H9 (cell line): Measurements from ENCODE around the gene NAA25. TPM values are rescaled to one million over a fixed set of nuclear protein-coding genes. Genes with fewer than 3 reads are reported as not detected.

Experiments used
- DNase-seq: peaks from one replicate; pipeline ENCODE4 v3.0.0-alpha.2; 2017
- H2AFZ ChIP-seq: one replicate; pipeline ENCODE4 v1.6.1; 2013; ENCODE audit warnings: mild to moderate bottlenecking, low read length, control low read depth, moderate library complexity
- H2AK5ac ChIP-seq: 2 replicates; pipeline ENCODE4 v1.6.1; 2013; ENCODE audit warnings: low read length, control low read depth, mixed read lengths; ENCODE audit not compliant: insufficient read length
- H2BK120ac ChIP-seq: one replicate; pipeline ENCODE4 v1.6.1; 2013; ENCODE audit warnings: low read depth, mild to moderate bottlenecking, low read length, control low read depth, inconsistent platforms; ENCODE audit not compliant: poor library complexity, severe bottlenecking
- H2BK12ac ChIP-seq: 2 replicates; pipeline ENCODE4 v1.6.1; 2013; ENCODE audit warnings: low read length, control low read depth, mixed read lengths, low read depth; ENCODE audit not compliant: insufficient read length
- H2BK15ac ChIP-seq: 2 replicates; pipeline ENCODE4 v1.6.1; 2013; ENCODE audit warnings: low read depth, low read length, control low read depth
- H2BK20ac ChIP-seq: one replicate; pipeline ENCODE4 v1.6.1; 2013; ENCODE audit warnings: low read depth, mild to moderate bottlenecking, low read length, control low read depth, inconsistent platforms; ENCODE audit not compliant: poor library complexity, severe bottlenecking
- H2BK5ac ChIP-seq: 2 replicates; pipeline ENCODE4 v1.6.1; 2013; ENCODE audit warnings: low read length, control low read depth, mixed read lengths; ENCODE audit not compliant: insufficient read length
- H3K14ac ChIP-seq: 2 replicates; pipeline ENCODE4 v1.6.1; 2013; ENCODE audit warnings: low read length, control low read depth; ENCODE audit not compliant: insufficient read depth
- H3K18ac ChIP-seq: 2 replicates; pipeline ENCODE4 v1.6.1; 2013; ENCODE audit warnings: low read depth, mild to moderate bottlenecking, mixed read lengths, low read length, control low read depth; ENCODE audit not compliant: insufficient read length
- H3K23ac ChIP-seq: 2 replicates; pipeline ENCODE4 v1.6.1; 2013; ENCODE audit warnings: low read length, control low read depth, mixed read lengths, low read depth; ENCODE audit not compliant: insufficient read length
- H3K23me2 ChIP-seq: 2 replicates; pipeline ENCODE4 v1.6.1; 2013; ENCODE audit warnings: low read depth, mild to moderate bottlenecking, mixed read lengths, low read length, control low read depth; ENCODE audit not compliant: insufficient read length, poor library complexity, severe bottlenecking
- H3K27ac ChIP-seq: 2 replicates; pipeline ENCODE4 v1.5.1; 2013; ENCODE audit warnings: low read length, control low read depth, mixed read lengths, low read depth; ENCODE audit not compliant: insufficient read length
- H3K27me3 ChIP-seq: 2 replicates; pipeline ENCODE4 v1.6.1; 2013; ENCODE audit warnings: low read length, control low read depth, inconsistent platforms; ENCODE audit not compliant: insufficient read depth
- H3K4ac ChIP-seq: 2 replicates; pipeline ENCODE4 v1.6.1; 2013; ENCODE audit warnings: low read depth, mild to moderate bottlenecking, control low read depth, inconsistent platforms, low read length, moderate library complexity
- H3K4me1 ChIP-seq: 2 replicates; pipeline ENCODE4 v1.6.1; 2013; ENCODE audit warnings: low read length, control low read depth, inconsistent platforms; ENCODE audit not compliant: insufficient read depth
- H3K4me2 ChIP-seq: 2 replicates; pipeline ENCODE4 v1.6.1; 2013; ENCODE audit warnings: low read length, control low read depth, mixed read lengths; ENCODE audit not compliant: insufficient read length, insufficient read depth
- H3K56ac ChIP-seq: 2 replicates; pipeline ENCODE4 v1.6.1; 2013; ENCODE audit warnings: low read depth, mild to moderate bottlenecking, mixed read lengths, low read length, control low read depth; ENCODE audit not compliant: insufficient read length
- H3K79me1 ChIP-seq: 2 replicates; pipeline ENCODE4 v1.6.1; 2013; ENCODE audit warnings: low read depth, mild to moderate bottlenecking, moderate library complexity, low read length, control low read depth, inconsistent platforms; ENCODE audit not compliant: insufficient read depth, poor library complexity, severe bottlenecking
- H3K79me2 ChIP-seq: 2 replicates; pipeline ENCODE4 v1.6.1; 2013; ENCODE audit warnings: low read length, control low read depth, inconsistent platforms; ENCODE audit not compliant: insufficient read depth
- H3K9ac ChIP-seq: 2 replicates; pipeline ENCODE4 v1.6.1; 2013; ENCODE audit warnings: low read length, control low read depth, mixed read lengths; ENCODE audit not compliant: insufficient read length; ENCODE audit errors: extremely low read depth
- H3K9me3 ChIP-seq: one replicate; pipeline ENCODE4 v1.6.1; 2013; ENCODE audit warnings: low read depth, low read length, inconsistent platforms; ENCODE audit not compliant: control insufficient read depth
- H3T11ph ChIP-seq: one replicate; pipeline ENCODE4 v1.6.1; 2013; ENCODE audit warnings: mild to moderate bottlenecking, low read length, control low read depth, inconsistent platforms
- H4K20me1 ChIP-seq: one replicate; pipeline ENCODE4 v1.6.1; 2013; ENCODE audit not compliant: control insufficient read depth, insufficient read length, insufficient read depth
- H4K5ac ChIP-seq: 2 replicates; pipeline ENCODE4 v1.6.1; 2013; ENCODE audit warnings: low read depth, mild to moderate bottlenecking, mixed read lengths, low read length, control low read depth; ENCODE audit not compliant: insufficient read length
- H4K8ac ChIP-seq: replicated peaks from 2 replicates; pipeline ENCODE4 v1.6.1; 2013; ENCODE audit warnings: low read length, control low read depth, mixed read lengths, low read depth; ENCODE audit not compliant: insufficient read length
- H4K91ac ChIP-seq: 2 replicates; pipeline ENCODE4 v1.6.1; 2013; ENCODE audit warnings: low read depth, mild to moderate bottlenecking, moderate library complexity, mixed read lengths, low read length, control low read depth; ENCODE audit not compliant: insufficient read length
- H3K27ac Mint-ChIP-seq, 3 experiments: 2 replicates in 2 of 3; 3 replicates in 1 of 3; pipeline ENCODE4 v1.8.0; 2020 to 2021; ENCODE audit warnings: mixed read lengths in 3 of 3, mild to moderate bottlenecking in 1 of 3, moderate library complexity in 1 of 3
- H3K27me3 Mint-ChIP-seq: 2 replicates; pipeline ENCODE4 v1.8.0; 2021; ENCODE audit warnings: low read depth, mild to moderate bottlenecking, moderate library complexity, mixed read lengths
- H3K36me3 Mint-ChIP-seq, 3 experiments: 2 replicates in 2 of 3; 3 replicates in 1 of 3; pipeline ENCODE4 v1.8.0; 2020 to 2021; ENCODE audit warnings: low read depth in 3 of 3, mixed read lengths in 3 of 3; ENCODE audit not compliant: insufficient read depth in 1 of 3
- H3K4me1 Mint-ChIP-seq, 2 experiments: 2 replicates each; pipeline ENCODE4 v1.8.0; 2020; ENCODE audit warnings: mixed read lengths in 2 of 2
- H3K4me3 Mint-ChIP-seq, 2 experiments: 2 replicates in 1 of 2; 3 replicates in 1 of 2; pipeline ENCODE4 v1.8.0; 2020 to 2021; ENCODE audit warnings: mild to moderate bottlenecking in 2 of 2, mixed read lengths in 2 of 2, moderate library complexity in 1 of 2
- H3K9me3 Mint-ChIP-seq, 2 experiments: 2 replicates in 1 of 2; 3 replicates in 1 of 2; pipeline ENCODE4 v1.8.0; 2020; ENCODE audit warnings: mild to moderate bottlenecking in 2 of 2, mixed read lengths in 2 of 2, moderate library complexity in 1 of 2
- WGBS: extraction: QIAGEN DNeasy Blood & Tissue Kit; methylation state at CpG from one replicate; pipeline ENCODE4 v1.1.7; 2013; ENCODE audit warnings: missing lambda C conversion rate, low lambda C conversion rate, mixed read lengths; ENCODE audit not compliant: insufficient read length; ENCODE audit errors: extremely low coverage; 5-methylcytosine and 5-hydroxymethylcytosine counted together
- total RNA-seq: library from RNA; stranded (reverse); gene quantifications from 2 replicates; pipeline ENCODE4 v1.2.1, GENCODE V29; 2021
- TF ChIP-seq, protein P1 (sequence below): fragments of 200-600 bp; sonication (generic); conservative IDR thresholded peaks from 3 replicates; pipeline ENCODE4 v1.8.0; 2021; ENCODE audit warnings: antibody characterized with exemption, mild to moderate bottlenecking

The NAA25 gene
- total RNA-seq, 1 experiment from 2014 or later, result 57.1 TPM

DNA sequence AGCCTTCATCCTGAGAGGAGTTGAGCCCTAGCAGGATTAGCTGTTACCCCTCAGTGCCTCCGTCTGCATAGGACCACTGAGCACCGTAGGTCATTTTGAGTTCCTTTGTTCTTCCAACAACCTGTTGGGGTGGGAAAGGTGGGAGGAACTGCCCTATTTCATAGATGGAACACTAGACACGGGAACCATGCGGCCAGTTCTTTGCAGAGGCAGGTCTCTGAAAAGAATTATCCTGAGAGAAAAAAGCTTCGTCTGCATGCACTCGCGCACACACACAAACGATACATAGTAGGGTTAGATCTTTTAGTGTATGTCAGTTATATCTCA lies 45.3 kb upstream of the NAA25 start:
- no peaks in the 10 kb centered on the region for H3K27me3 Mint-ChIP-seq
- Histone ChIP-seq H3K23ac (no peak overlapping the region), H3K4ac (no peak overlapping the region), H3K4me2 (no peak overlapping the region), H2AFZ (no peak overlapping the region), H3K9me3 (no peaks in the 10 kb centered on the region), H4K5ac (no peak overlapping the region), H3K79me1 (no peaks in the 10 kb centered on the region), H3K14ac (no peak overlapping the region), H3K27ac (no peak overlapping the region), H4K8ac (no peak overlapping the region), H3K56ac (no peak overlapping the region), H3T11ph (no peak overlapping the region), H3K9ac (no peak overlapping the region), H2BK20ac (no peak overlapping the region), H3K79me2 (no peaks in the 10 kb centered on the region), H2AK5ac (no peak overlapping the region), H4K20me1 (no peaks in the 10 kb centered on the region), H2BK5ac (no peak overlapping the region), H3K23me2 (no peaks in the 10 kb centered on the region), H2BK15ac (no peak overlapping the region), H2BK12ac (no peak overlapping the region), H2BK120ac (no peak overlapping the region), H3K18ac (no peak overlapping the region), H3K4me1 (no peaks in the 10 kb centered on the region), H4K91ac (no peak overlapping the region), H3K27me3 (no peaks in the 10 kb centered on the region)
- WGBS, result no CpG with 5 or more reads among the region's 8 CpGs
- TF ChIP-seq, protein P1, sequence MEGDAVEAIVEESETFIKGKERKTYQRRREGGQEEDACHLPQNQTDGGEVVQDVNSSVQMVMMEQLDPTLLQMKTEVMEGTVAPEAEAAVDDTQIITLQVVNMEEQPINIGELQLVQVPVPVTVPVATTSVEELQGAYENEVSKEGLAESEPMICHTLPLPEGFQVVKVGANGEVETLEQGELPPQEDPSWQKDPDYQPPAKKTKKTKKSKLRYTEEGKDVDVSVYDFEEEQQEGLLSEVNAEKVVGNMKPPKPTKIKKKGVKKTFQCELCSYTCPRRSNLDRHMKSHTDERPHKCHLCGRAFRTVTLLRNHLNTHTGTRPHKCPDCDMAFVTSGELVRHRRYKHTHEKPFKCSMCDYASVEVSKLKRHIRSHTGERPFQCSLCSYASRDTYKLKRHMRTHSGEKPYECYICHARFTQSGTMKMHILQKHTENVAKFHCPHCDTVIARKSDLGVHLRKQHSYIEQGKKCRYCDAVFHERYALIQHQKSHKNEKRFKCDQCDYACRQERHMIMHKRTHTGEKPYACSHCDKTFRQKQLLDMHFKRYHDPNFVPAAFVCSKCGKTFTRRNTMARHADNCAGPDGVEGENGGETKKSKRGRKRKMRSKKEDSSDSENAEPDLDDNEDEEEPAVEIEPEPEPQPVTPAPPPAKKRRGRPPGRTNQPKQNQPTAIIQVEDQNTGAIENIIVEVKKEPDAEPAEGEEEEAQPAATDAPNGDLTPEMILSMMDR, result no peak
- no peaks in the 10 kb centered on the region for H3K4me1 Mint-ChIP-seq
- no peak overlapping the region for H3K4me3 Mint-ChIP-seq
- peak overlapping the region in 1 of 3 experiments; percentile 43; a peak in 1 of 7 replicates for H3K27ac Mint-ChIP-seq
- H3K36me3 Mint-ChIP-seq, result peaks cover 54 to 86% (median 75%) of the 10 kb centered on the region in 3 experiments
- DNase-seq, result no peak
- H3K9me3 Mint-ChIP-seq, result peaks cover 6 to 17% of the 10 kb centered on the region in 2 experiments
